H9 (cell line): Measurements from ENCODE around the gene CBLB. TPM values are rescaled to one million over a fixed set of nuclear protein-coding genes. Genes with fewer than 3 reads are reported as not detected.

ENCODE experiments used
- DNase-seq: peaks from one replicate; pipeline ENCODE4 v3.0.0-alpha.2; 2017
- H2AFZ ChIP-seq: one replicate; pipeline ENCODE4 v1.6.1; 2013; ENCODE audit warnings: mild to moderate bottlenecking, low read length, control low read depth, moderate library complexity
- H2AK5ac ChIP-seq: 2 replicates; pipeline ENCODE4 v1.6.1; 2013; ENCODE audit warnings: low read length, control low read depth, mixed read lengths; ENCODE audit not compliant: insufficient read length
- H2BK120ac ChIP-seq: one replicate; pipeline ENCODE4 v1.6.1; 2013; ENCODE audit warnings: low read depth, mild to moderate bottlenecking, low read length, control low read depth, inconsistent platforms; ENCODE audit not compliant: poor library complexity, severe bottlenecking
- H2BK12ac ChIP-seq: 2 replicates; pipeline ENCODE4 v1.6.1; 2013; ENCODE audit warnings: low read length, control low read depth, mixed read lengths, low read depth; ENCODE audit not compliant: insufficient read length
- H2BK15ac ChIP-seq: 2 replicates; pipeline ENCODE4 v1.6.1; 2013; ENCODE audit warnings: low read depth, low read length, control low read depth
- H2BK20ac ChIP-seq: one replicate; pipeline ENCODE4 v1.6.1; 2013; ENCODE audit warnings: low read depth, mild to moderate bottlenecking, low read length, control low read depth, inconsistent platforms; ENCODE audit not compliant: poor library complexity, severe bottlenecking
- H2BK5ac ChIP-seq: 2 replicates; pipeline ENCODE4 v1.6.1; 2013; ENCODE audit warnings: low read length, control low read depth, mixed read lengths; ENCODE audit not compliant: insufficient read length
- H3K14ac ChIP-seq: 2 replicates; pipeline ENCODE4 v1.6.1; 2013; ENCODE audit warnings: low read length, control low read depth; ENCODE audit not compliant: insufficient read depth
- H3K18ac ChIP-seq: 2 replicates; pipeline ENCODE4 v1.6.1; 2013; ENCODE audit warnings: low read depth, mild to moderate bottlenecking, mixed read lengths, low read length, control low read depth; ENCODE audit not compliant: insufficient read length
- H3K23ac ChIP-seq: 2 replicates; pipeline ENCODE4 v1.6.1; 2013; ENCODE audit warnings: low read length, control low read depth, mixed read lengths, low read depth; ENCODE audit not compliant: insufficient read length
- H3K23me2 ChIP-seq: 2 replicates; pipeline ENCODE4 v1.6.1; 2013; ENCODE audit warnings: low read depth, mild to moderate bottlenecking, mixed read lengths, low read length, control low read depth; ENCODE audit not compliant: insufficient read length, poor library complexity, severe bottlenecking
- H3K27ac ChIP-seq: 2 replicates; pipeline ENCODE4 v1.5.1; 2013; ENCODE audit warnings: low read length, control low read depth, mixed read lengths, low read depth; ENCODE audit not compliant: insufficient read length
- H3K27me3 ChIP-seq: 2 replicates; pipeline ENCODE4 v1.6.1; 2013; ENCODE audit warnings: low read length, control low read depth, inconsistent platforms; ENCODE audit not compliant: insufficient read depth
- H3K4ac ChIP-seq: 2 replicates; pipeline ENCODE4 v1.6.1; 2013; ENCODE audit warnings: low read depth, mild to moderate bottlenecking, control low read depth, inconsistent platforms, low read length, moderate library complexity
- H3K4me1 ChIP-seq: 2 replicates; pipeline ENCODE4 v1.6.1; 2013; ENCODE audit warnings: low read length, control low read depth, inconsistent platforms; ENCODE audit not compliant: insufficient read depth
- H3K4me2 ChIP-seq: 2 replicates; pipeline ENCODE4 v1.6.1; 2013; ENCODE audit warnings: low read length, control low read depth, mixed read lengths; ENCODE audit not compliant: insufficient read length, insufficient read depth
- H3K56ac ChIP-seq: 2 replicates; pipeline ENCODE4 v1.6.1; 2013; ENCODE audit warnings: low read depth, mild to moderate bottlenecking, mixed read lengths, low read length, control low read depth; ENCODE audit not compliant: insufficient read length
- H3K79me1 ChIP-seq: 2 replicates; pipeline ENCODE4 v1.6.1; 2013; ENCODE audit warnings: low read depth, mild to moderate bottlenecking, moderate library complexity, low read length, control low read depth, inconsistent platforms; ENCODE audit not compliant: insufficient read depth, poor library complexity, severe bottlenecking
- H3K79me2 ChIP-seq: 2 replicates; pipeline ENCODE4 v1.6.1; 2013; ENCODE audit warnings: low read length, control low read depth, inconsistent platforms; ENCODE audit not compliant: insufficient read depth
- H3K9ac ChIP-seq: 2 replicates; pipeline ENCODE4 v1.6.1; 2013; ENCODE audit warnings: low read length, control low read depth, mixed read lengths; ENCODE audit not compliant: insufficient read length; ENCODE audit errors: extremely low read depth
- H3K9me3 ChIP-seq: one replicate; pipeline ENCODE4 v1.6.1; 2013; ENCODE audit warnings: low read depth, low read length, inconsistent platforms; ENCODE audit not compliant: control insufficient read depth
- H3T11ph ChIP-seq: one replicate; pipeline ENCODE4 v1.6.1; 2013; ENCODE audit warnings: mild to moderate bottlenecking, low read length, control low read depth, inconsistent platforms
- H4K20me1 ChIP-seq: one replicate; pipeline ENCODE4 v1.6.1; 2013; ENCODE audit not compliant: control insufficient read depth, insufficient read length, insufficient read depth
- H4K5ac ChIP-seq: 2 replicates; pipeline ENCODE4 v1.6.1; 2013; ENCODE audit warnings: low read depth, mild to moderate bottlenecking, mixed read lengths, low read length, control low read depth; ENCODE audit not compliant: insufficient read length
- H4K8ac ChIP-seq: replicated peaks from 2 replicates; pipeline ENCODE4 v1.6.1; 2013; ENCODE audit warnings: low read length, control low read depth, mixed read lengths, low read depth; ENCODE audit not compliant: insufficient read length
- H4K91ac ChIP-seq: 2 replicates; pipeline ENCODE4 v1.6.1; 2013; ENCODE audit warnings: low read depth, mild to moderate bottlenecking, moderate library complexity, mixed read lengths, low read length, control low read depth; ENCODE audit not compliant: insufficient read length
- H3K27ac Mint-ChIP-seq, 3 experiments: 2 replicates in 2 of 3; 3 replicates in 1 of 3; pipeline ENCODE4 v1.8.0; 2020 to 2021; ENCODE audit warnings: mixed read lengths in 3 of 3, mild to moderate bottlenecking in 1 of 3, moderate library complexity in 1 of 3
- H3K27me3 Mint-ChIP-seq: 2 replicates; pipeline ENCODE4 v1.8.0; 2021; ENCODE audit warnings: low read depth, mild to moderate bottlenecking, moderate library complexity, mixed read lengths
- H3K36me3 Mint-ChIP-seq, 3 experiments: 2 replicates in 2 of 3; 3 replicates in 1 of 3; pipeline ENCODE4 v1.8.0; 2020 to 2021; ENCODE audit warnings: low read depth in 3 of 3, mixed read lengths in 3 of 3; ENCODE audit not compliant: insufficient read depth in 1 of 3
- H3K4me1 Mint-ChIP-seq, 2 experiments: 2 replicates each; pipeline ENCODE4 v1.8.0; 2020; ENCODE audit warnings: mixed read lengths in 2 of 2
- H3K4me3 Mint-ChIP-seq, 2 experiments: 2 replicates in 1 of 2; 3 replicates in 1 of 2; pipeline ENCODE4 v1.8.0; 2020 to 2021; ENCODE audit warnings: mild to moderate bottlenecking in 2 of 2, mixed read lengths in 2 of 2, moderate library complexity in 1 of 2
- H3K9me3 Mint-ChIP-seq, 2 experiments: 2 replicates in 1 of 2; 3 replicates in 1 of 2; pipeline ENCODE4 v1.8.0; 2020; ENCODE audit warnings: mild to moderate bottlenecking in 2 of 2, mixed read lengths in 2 of 2, moderate library complexity in 1 of 2
- WGBS: extraction: QIAGEN DNeasy Blood & Tissue Kit; methylation state at CpG from one replicate; pipeline ENCODE4 v1.1.7; 2013; ENCODE audit warnings: missing lambda C conversion rate, low lambda C conversion rate, mixed read lengths; ENCODE audit not compliant: insufficient read length; ENCODE audit errors: extremely low coverage; 5-methylcytosine and 5-hydroxymethylcytosine counted together
- total RNA-seq: library from RNA; stranded (reverse); gene quantifications from 2 replicates; pipeline ENCODE4 v1.2.1, GENCODE V29; 2021
- TF ChIP-seq, protein P1 (sequence below): fragments of 200-600 bp; sonication (generic); conservative IDR thresholded peaks from 3 replicates; pipeline ENCODE4 v1.8.0; 2021; ENCODE audit warnings: antibody characterized with exemption, mild to moderate bottlenecking

CBLB gene
- total RNA-seq, 1 experiment from 2014 or later = 25.7 TPM

DNA sequence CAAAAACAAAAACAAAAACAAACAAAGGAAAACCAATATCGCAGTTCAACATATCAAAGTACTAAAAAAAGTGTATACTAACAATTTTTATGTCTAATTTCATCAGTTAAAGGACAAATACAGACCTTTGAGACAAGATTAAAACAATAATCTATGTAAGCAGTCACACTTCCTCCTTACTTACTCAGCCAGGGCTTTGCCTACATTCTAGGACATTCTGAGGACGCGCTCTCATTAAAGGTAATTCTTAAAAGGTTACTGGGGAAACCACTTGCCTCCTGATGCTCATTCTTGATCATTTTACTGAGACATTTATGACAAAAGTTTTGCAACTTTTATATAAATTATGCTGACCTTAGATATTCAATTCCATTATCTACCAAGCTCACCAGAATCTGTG is 93.4 kb downstream of the CBLB start:
- Histone ChIP-seq H3K14ac (no peak overlapping the region), H4K8ac (no peak overlapping the region), H4K20me1 (no peaks in the 10 kb centered on the region), H2AK5ac (no peak overlapping the region), H3K56ac (no peak overlapping the region), H3K23ac (no peak overlapping the region), H3K79me1 (no peaks in the 10 kb centered on the region), H2AFZ (no peak overlapping the region), H3K9me3 (no peaks in the 10 kb centered on the region), H3K23me2 (no peaks in the 10 kb centered on the region), H3K4me2 (no peak overlapping the region), H3K27me3 (no peaks in the 10 kb centered on the region), H4K91ac (no peak overlapping the region), H2BK120ac (no peak overlapping the region), H3K27ac (no peak overlapping the region), H2BK5ac (no peak overlapping the region), H2BK20ac (no peak overlapping the region), H3K79me2 (peaks cover 2% of the 10 kb centered on the region; the same call in 1 of the 2 replicates), H3K9ac (no peak overlapping the region), H3T11ph (no peak overlapping the region), H2BK12ac (no peak overlapping the region), H4K5ac (no peak overlapping the region), H2BK15ac (no peak overlapping the region), H3K18ac (no peak overlapping the region), H3K4me1 (no peaks in the 10 kb centered on the region), H3K4ac (no peak overlapping the region)
- Mint-ChIP-seq H3K27ac (no peak overlapping the region), H3K4me3 (no peak overlapping the region), H3K4me1 (peaks cover 3 to 8% of the 10 kb centered on the region in 2 experiments; a peak in 2 of 4 replicates), H3K27me3 (no peaks in the 10 kb centered on the region), H3K36me3 (no peaks in the 10 kb centered on the region; a peak in 1 of 7 replicates), H3K9me3 (no peaks in the 10 kb centered on the region)
- no CpG with 5 or more reads among the region's 3 CpGs for WGBS
- TF ChIP-seq, protein P1, sequence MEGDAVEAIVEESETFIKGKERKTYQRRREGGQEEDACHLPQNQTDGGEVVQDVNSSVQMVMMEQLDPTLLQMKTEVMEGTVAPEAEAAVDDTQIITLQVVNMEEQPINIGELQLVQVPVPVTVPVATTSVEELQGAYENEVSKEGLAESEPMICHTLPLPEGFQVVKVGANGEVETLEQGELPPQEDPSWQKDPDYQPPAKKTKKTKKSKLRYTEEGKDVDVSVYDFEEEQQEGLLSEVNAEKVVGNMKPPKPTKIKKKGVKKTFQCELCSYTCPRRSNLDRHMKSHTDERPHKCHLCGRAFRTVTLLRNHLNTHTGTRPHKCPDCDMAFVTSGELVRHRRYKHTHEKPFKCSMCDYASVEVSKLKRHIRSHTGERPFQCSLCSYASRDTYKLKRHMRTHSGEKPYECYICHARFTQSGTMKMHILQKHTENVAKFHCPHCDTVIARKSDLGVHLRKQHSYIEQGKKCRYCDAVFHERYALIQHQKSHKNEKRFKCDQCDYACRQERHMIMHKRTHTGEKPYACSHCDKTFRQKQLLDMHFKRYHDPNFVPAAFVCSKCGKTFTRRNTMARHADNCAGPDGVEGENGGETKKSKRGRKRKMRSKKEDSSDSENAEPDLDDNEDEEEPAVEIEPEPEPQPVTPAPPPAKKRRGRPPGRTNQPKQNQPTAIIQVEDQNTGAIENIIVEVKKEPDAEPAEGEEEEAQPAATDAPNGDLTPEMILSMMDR = no peak
- DNase-seq = no peak
